Astrocyte (in vitro differentiated cells and primary cell): ENCODE data around the gene ACBD3. TPM values are rescaled to one million over a fixed set of nuclear protein-coding genes. Genes with fewer than 3 reads are reported as not detected.

ENCODE experiments used
- DNase-seq: peaks from one replicate; pipeline ENCODE4 v3.0.0-alpha.2; 2010; ENCODE audit warnings: low read depth
- FAIRE-seq: peaks from 2 replicates; lab custom pipeline; 2011; peaks lifted over from hg19 to GRCh38; lab: Jason Lieb, UNC
- H2AFZ ChIP-seq: 2 replicates; pipeline ENCODE4 v1.6.0; 2012; ENCODE audit warnings: low read depth, low read length, inconsistent platforms
- H3K27ac ChIP-seq: 2 replicates; pipeline ENCODE4 v1.5.1; 2011; ENCODE audit warnings: low read depth, low read length, inconsistent platforms
- H3K27me3 ChIP-seq: 2 replicates; pipeline ENCODE4 v1.6.0; 2011; ENCODE audit warnings: low read length, inconsistent platforms; ENCODE audit not compliant: insufficient read depth
- H3K36me3 ChIP-seq: 2 replicates; pipeline ENCODE4 v1.5.1; 2011; ENCODE audit warnings: low read length, inconsistent platforms; ENCODE audit not compliant: insufficient read depth
- H3K4me1 ChIP-seq: 2 replicates; pipeline ENCODE4 v1.5.1; 2011; ENCODE audit warnings: low read length, inconsistent platforms; ENCODE audit not compliant: insufficient read depth
- H3K4me2 ChIP-seq: 2 replicates; pipeline ENCODE4 v1.6.0; 2012; ENCODE audit warnings: low read length, inconsistent platforms
- H3K4me3 ChIP-seq: 2 replicates; pipeline ENCODE4 v1.5.1; 2011; ENCODE audit warnings: low read depth, mild to moderate bottlenecking, low read length, inconsistent platforms; ENCODE audit not compliant: insufficient read depth
- H3K79me2 ChIP-seq: 2 replicates; pipeline ENCODE4 v1.6.0; 2012; ENCODE audit warnings: mild to moderate bottlenecking, low read length, inconsistent platforms; ENCODE audit not compliant: insufficient read depth
- H3K9ac ChIP-seq: 2 replicates; pipeline ENCODE4 v1.6.0; 2012; ENCODE audit warnings: mild to moderate bottlenecking, low read length, inconsistent platforms
- H3K9me3 ChIP-seq: 2 replicates; pipeline ENCODE4 v1.5.1; 2012; ENCODE audit warnings: low read depth, mild to moderate bottlenecking, low read length, inconsistent platforms; ENCODE audit not compliant: insufficient read depth
- H4K20me1 ChIP-seq: 2 replicates; pipeline ENCODE4 v1.6.0; 2012; ENCODE audit warnings: low read length, inconsistent platforms; ENCODE audit not compliant: insufficient read depth
- H3K27ac Mint-ChIP-seq: one replicate; pipeline ENCODE4 v1.8.0; 2021; ENCODE audit warnings: mild to moderate bottlenecking, mixed read lengths; ENCODE audit not compliant: unreplicated experiment
- H3K27me3 Mint-ChIP-seq: one replicate; pipeline ENCODE4 v1.8.0; 2021; ENCODE audit warnings: low read depth, mixed read lengths; ENCODE audit not compliant: unreplicated experiment
- H3K36me3 Mint-ChIP-seq: one replicate; pipeline ENCODE4 v1.8.0; 2021; ENCODE audit warnings: low read depth, mixed read lengths; ENCODE audit not compliant: unreplicated experiment
- H3K4me1 Mint-ChIP-seq: one replicate; pipeline ENCODE4 v1.8.0; 2021; ENCODE audit warnings: low read depth, mixed read lengths; ENCODE audit not compliant: unreplicated experiment
- H3K4me3 Mint-ChIP-seq: one replicate; pipeline ENCODE4 v1.8.0; 2021; ENCODE audit warnings: mild to moderate bottlenecking, moderate library complexity, mixed read lengths; ENCODE audit not compliant: unreplicated experiment
- H3K9me3 Mint-ChIP-seq: one replicate; pipeline ENCODE4 v1.8.0; 2021; ENCODE audit warnings: mild to moderate bottlenecking, mixed read lengths; ENCODE audit not compliant: unreplicated experiment
- EZH2 ChIP-seq: IDR thresholded peaks from 2 replicates; pipeline ENCODE4 v1.6.1; 2012; ENCODE audit warnings: mild to moderate bottlenecking, low read length, inconsistent platforms; ENCODE audit not compliant: insufficient read depth
- total RNA-seq: library from RNA; stranded (reverse); gene quantifications from 2 replicates; pipeline ENCODE4 v1.2.1, GENCODE V29; 2021
- TF ChIP-seq, protein P1 (sequence below): IDR thresholded peaks from 2 replicates; pipeline ENCODE4 v1.5.1; 2011; ENCODE audit warnings: low read depth, mild to moderate bottlenecking, inconsistent platforms, low read length, moderate library complexity; ENCODE audit not compliant: insufficient read depth

The ACBD3 gene
- total RNA-seq, 1 donor from 2014 or later, result 66.7 TPM

DNA sequence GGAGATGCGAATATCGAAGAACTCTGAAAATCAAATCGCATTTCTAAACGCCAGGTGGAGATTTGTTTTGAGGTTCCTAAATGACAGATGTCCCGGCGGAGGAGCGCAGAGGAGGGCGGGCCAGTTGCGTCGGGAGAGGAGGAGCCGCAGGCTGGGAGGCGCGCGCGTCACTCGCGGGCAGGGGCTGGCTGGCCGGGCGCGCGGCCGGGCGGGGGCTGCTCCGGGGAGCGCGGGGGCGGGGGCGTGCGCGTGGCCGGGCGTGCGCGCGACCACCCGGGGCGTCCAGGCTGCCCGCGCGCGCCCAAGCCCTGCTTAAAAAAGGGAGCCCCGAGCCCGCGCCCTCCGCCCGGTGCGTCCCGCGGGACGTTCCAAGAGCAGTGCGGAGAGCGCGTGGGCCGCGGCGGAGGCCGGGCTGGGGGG is 76.7 kb downstream of the ACBD3 start:
- Mint-ChIP-seq H3K9me3 (no peaks in the 10 kb centered on the region), H3K36me3 (no peaks in the 10 kb centered on the region), H3K4me3 (peak overlapping the region; percentile 87), H3K4me1 (peaks cover 12% of the 10 kb centered on the region), H3K27ac (peak overlapping the region; percentile 59), H3K27me3 (peaks cover 11% of the 10 kb centered on the region)
- Histone ChIP-seq H3K4me2 (peak overlapping the region; percentile 86), H3K36me3 (no peaks in the 10 kb centered on the region), H3K9ac (peak overlapping the region; percentile 81), H2AFZ (peak overlapping the region; percentile 83), H3K4me3 (peak overlapping the region; percentile 63), H3K79me2 (no peaks in the 10 kb centered on the region), H3K27me3 (no peaks in the 10 kb centered on the region), H3K4me1 (peaks cover 16% of the 10 kb centered on the region), H4K20me1 (no peaks in the 10 kb centered on the region), H3K9me3 (no peaks in the 10 kb centered on the region), H3K27ac (peak overlapping the region; percentile 45)
- TF ChIP-seq, protein P1, sequence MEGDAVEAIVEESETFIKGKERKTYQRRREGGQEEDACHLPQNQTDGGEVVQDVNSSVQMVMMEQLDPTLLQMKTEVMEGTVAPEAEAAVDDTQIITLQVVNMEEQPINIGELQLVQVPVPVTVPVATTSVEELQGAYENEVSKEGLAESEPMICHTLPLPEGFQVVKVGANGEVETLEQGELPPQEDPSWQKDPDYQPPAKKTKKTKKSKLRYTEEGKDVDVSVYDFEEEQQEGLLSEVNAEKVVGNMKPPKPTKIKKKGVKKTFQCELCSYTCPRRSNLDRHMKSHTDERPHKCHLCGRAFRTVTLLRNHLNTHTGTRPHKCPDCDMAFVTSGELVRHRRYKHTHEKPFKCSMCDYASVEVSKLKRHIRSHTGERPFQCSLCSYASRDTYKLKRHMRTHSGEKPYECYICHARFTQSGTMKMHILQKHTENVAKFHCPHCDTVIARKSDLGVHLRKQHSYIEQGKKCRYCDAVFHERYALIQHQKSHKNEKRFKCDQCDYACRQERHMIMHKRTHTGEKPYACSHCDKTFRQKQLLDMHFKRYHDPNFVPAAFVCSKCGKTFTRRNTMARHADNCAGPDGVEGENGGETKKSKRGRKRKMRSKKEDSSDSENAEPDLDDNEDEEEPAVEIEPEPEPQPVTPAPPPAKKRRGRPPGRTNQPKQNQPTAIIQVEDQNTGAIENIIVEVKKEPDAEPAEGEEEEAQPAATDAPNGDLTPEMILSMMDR, result no peak
- no peak for TF ChIP-seq EZH2
- DNase-seq (peak; percentile 62), FAIRE-seq (no peak)

DNA sequence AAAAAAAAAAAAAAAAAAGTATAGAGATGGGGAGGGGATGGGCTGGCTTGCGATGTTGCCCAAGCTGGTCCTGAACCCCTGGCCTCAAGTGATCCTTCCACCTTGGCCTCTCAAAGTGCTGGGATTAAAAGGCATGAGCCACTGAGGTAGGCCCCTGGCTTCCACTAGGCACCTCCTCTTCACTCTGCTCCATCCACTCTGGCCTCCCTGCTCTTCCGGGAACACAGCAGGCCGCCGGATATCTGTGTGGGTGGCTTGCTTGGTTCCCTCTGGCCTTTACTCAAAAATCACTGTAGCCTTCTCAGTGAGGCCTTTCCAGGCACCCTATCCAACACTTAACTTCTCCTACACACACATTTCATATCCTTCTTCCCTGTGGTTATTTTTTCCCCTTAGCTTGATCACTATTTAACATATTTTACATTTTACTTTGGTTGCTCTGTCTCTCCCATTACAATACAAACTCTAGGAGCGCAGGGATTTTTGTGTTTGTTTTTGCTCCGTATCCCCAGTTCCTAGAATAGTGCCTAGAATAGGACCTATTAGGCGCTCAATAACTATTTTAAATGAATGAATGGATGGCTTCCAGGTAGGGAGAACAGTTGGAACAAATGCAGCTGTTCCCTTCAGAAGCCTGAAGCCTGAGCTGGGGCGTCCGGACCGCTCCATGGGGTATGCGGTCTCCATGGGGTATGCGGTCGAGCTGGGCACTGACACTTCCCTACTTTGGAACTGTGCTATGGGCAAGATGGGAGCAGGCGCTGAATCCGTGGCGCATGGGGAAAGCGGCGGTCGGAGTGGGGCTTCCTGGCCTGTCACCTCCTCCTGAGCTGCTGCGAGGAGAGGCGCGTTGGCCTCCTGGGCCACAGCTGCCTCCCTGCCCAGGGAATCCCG is 77.4 kb downstream of the ACBD3 start:
- peak overlapping the region; percentile 73 for H3K9ac ChIP-seq
- H3K27me3 ChIP-seq, result no peaks in the 10 kb centered on the region
- Mint-ChIP-seq H3K4me3 (peak overlapping the region; percentile 87), H3K36me3 (no peaks in the 10 kb centered on the region), H3K4me1 (peaks cover 17% of the 10 kb centered on the region), H3K9me3 (no peaks in the 10 kb centered on the region), H3K27me3 (peaks cover 15% of the 10 kb centered on the region), H3K27ac (peak overlapping the region; percentile 59)
- FAIRE-seq, result no peak
- H3K79me2 ChIP-seq, result no peaks in the 10 kb centered on the region
- H3K4me2 ChIP-seq, result peak overlapping the region; percentile 86
- DNase-seq, result peak; percentile 54
- H3K27ac ChIP-seq, result peak overlapping the region; percentile 45
- peaks cover 16% of the 10 kb centered on the region for H3K4me1 ChIP-seq
- peak overlapping the region; percentile 49 for H3K4me3 ChIP-seq
- peak overlapping the region; percentile 83 for H2AFZ ChIP-seq
- H3K9me3 ChIP-seq, result no peaks in the 10 kb centered on the region
- TF ChIP-seq EZH2, result no peak
- TF ChIP-seq, protein P1, result no peak
- no peaks in the 10 kb centered on the region for H3K36me3 ChIP-seq
- no peaks in the 10 kb centered on the region for H4K20me1 ChIP-seq
